SK-N-SH (cell line): ENCODE data around the gene MANBA.

ENCODE experiments used
- CTCF ChIP-seq: fragments of 200-600 bp; sonication (generic); IDR thresholded peaks from 2 replicates; pipeline ENCODE4 v1.6.1; 2017; ENCODE audit warnings: antibody characterized with exemption, mild to moderate bottlenecking, moderate library complexity
- EP300 ChIP-seq, 2 experiments: IDR thresholded peaks; 2 replicates each; pipeline versions ENCODE4 v1.4.0 to v1.6.1; 2012; ENCODE audit warnings: borderline replicate concordance in 1 of 2, low read depth in 1 of 2, low read length in 1 of 2
- EZH2phosphoT487 ChIP-seq: fragments of 200-600 bp; sonication (generic); IDR thresholded peaks from 2 replicates; pipeline ENCODE4 v1.6.1; 2017; ENCODE audit warnings: low read depth, mixed run types, mild to moderate bottlenecking, antibody characterized with exemption, moderate library complexity, borderline replicate concordance
- NFIC ChIP-seq: IDR thresholded peaks from 2 replicates; pipeline ENCODE4 v1.4.0; 2012; ENCODE audit warnings: borderline replicate concordance
- NRF1 ChIP-seq: IDR thresholded peaks from 2 replicates; pipeline ENCODE4 v1.6.1; 2012; ENCODE audit warnings: low read depth, mild to moderate bottlenecking, low read length
- POLR2AphosphoS5 ChIP-seq: IDR thresholded peaks from 2 replicates; pipeline ENCODE4 v1.6.1; 2012; ENCODE audit warnings: low read depth, low read length
- RAD21 ChIP-seq: IDR thresholded peaks from 2 replicates; pipeline ENCODE4 v1.6.1; 2012; ENCODE audit warnings: mild to moderate bottlenecking, low read length
- RCOR1 ChIP-seq: fragments of 150-350 bp; IDR thresholded peaks from 2 replicates; pipeline ENCODE4 v1.6.1; 2017; ENCODE audit warnings: antibody characterized with exemption, low read length
- REST ChIP-seq: IDR thresholded peaks from 2 replicates; pipeline ENCODE4 v1.6.1; 2012; ENCODE audit warnings: mild to moderate bottlenecking, low read depth, low read length, moderate library complexity
- RFX5 ChIP-seq: IDR thresholded peaks from 2 replicates; pipeline ENCODE4 v1.6.1; 2012; ENCODE audit warnings: mild to moderate bottlenecking, improper control_type of control experiment, low read length
- SIN3A ChIP-seq: IDR thresholded peaks from 2 replicates; pipeline ENCODE4 v1.6.1; 2012; ENCODE audit warnings: low read depth, mild to moderate bottlenecking, low read length, moderate library complexity, borderline replicate concordance
- TAF1 ChIP-seq: IDR thresholded peaks from 2 replicates; pipeline ENCODE4 v1.6.1; 2012; ENCODE audit warnings: low read depth, mild to moderate bottlenecking, low read length, moderate library complexity, borderline replicate concordance
- ZBTB33 ChIP-seq: IDR thresholded peaks from 2 replicates; pipeline ENCODE4 v1.4.0; 2012; ENCODE audit warnings: low read depth, borderline replicate concordance
- TF ChIP-seq, protein P1 (sequence below): IDR thresholded peaks from 2 replicates; pipeline ENCODE4 v1.4.0; 2012; ENCODE audit warnings: low read depth

- TF ChIP-seq NRF1 (no peak), REST (no peak), CTCF (no peak), EZH2phosphoT487 (no peak), TAF1 (no peak), RAD21 (no peak), EP300 (IDR thresholded peaks at IDR 0.05; ENCODE audit: borderline replicate concordance in 1 of 2, low read depth in 1 of 2, low read length in 1 of 2) (no peak), ZBTB33 (no peak), POLR2AphosphoS5 (no peak), RFX5 (no peak), NFIC (no peak), SIN3A (no peak), RCOR1 (no peak)
- TF ChIP-seq, protein P1, sequence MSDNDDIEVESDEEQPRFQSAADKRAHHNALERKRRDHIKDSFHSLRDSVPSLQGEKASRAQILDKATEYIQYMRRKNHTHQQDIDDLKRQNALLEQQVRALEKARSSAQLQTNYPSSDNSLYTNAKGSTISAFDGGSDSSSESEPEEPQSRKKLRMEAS = no peak
Observed at GRCh38 chr4:102761296-102761701, 531 bp upstream of the MANBA start.
